GM18520 (cell line): Measurements from ENCODE around the gene BHLHA15.

ENCODE experiments used
- ATAC-seq: cut with Tn5 transposase; IDR thresholded peaks from one replicate; pipeline ENCODE4 v1.9.1; 2021; ENCODE audit not compliant: unreplicated experiment

The BHLHA15 gene

GRCh38 chr7:98211221-98211675, at the start of gene BHLHA15:
BHLHA15 (plus strand) TSS chr7:98211439; CDS start chr7:98212310, 871 bp downstream.
- ATAC-seq: no peak

GRCh38 chr7:98162758-98163157, 48.5 kb upstream of the BHLHA15 start:
- no peak for ATAC-seq

GRCh38 chr7:98163269-98163668, 48.0 kb upstream of the BHLHA15 start:
- no peak for ATAC-seq

GRCh38 chr7:98163704-98164494, 47.3 kb upstream of the BHLHA15 start:
- no peak for ATAC-seq

GRCh38 chr7:98165827-98166667, 45.2 kb upstream of the BHLHA15 start:
- no peak for ATAC-seq

- no peak for ATAC-seq
Measured at GRCh38 chr7:98166668-98166970, 44.6 kb upstream of the BHLHA15 start.

GRCh38 chr7:98167653-98168052, 43.6 kb upstream of the BHLHA15 start:
- no peak for ATAC-seq

GRCh38 chr7:98168181-98168903, 42.9 kb upstream of the BHLHA15 start:
- ATAC-seq: peak; percentile 46

GRCh38 chr7:98168904-98169621, 42.2 kb upstream of the BHLHA15 start:
- no peak for ATAC-seq

- ATAC-seq: no peak
Measured at GRCh38 chr7:98170966-98171365, 40.3 kb upstream of the BHLHA15 start.

GRCh38 chr7:98171449-98171848, 39.8 kb upstream of the BHLHA15 start:
- ATAC-seq: no peak

- no peak for ATAC-seq
Measured at GRCh38 chr7:98174334-98175259, 36.6 kb upstream of the BHLHA15 start.

- ATAC-seq: no peak
Measured at GRCh38 chr7:98175260-98175940, 35.8 kb upstream of the BHLHA15 start.

- ATAC-seq: no peak
Measured at GRCh38 chr7:98177553-98177952, 33.7 kb upstream of the BHLHA15 start.

- ATAC-seq: no peak
Measured at GRCh38 chr7:98178321-98178720, 32.9 kb upstream of the BHLHA15 start.

- no peak for ATAC-seq
Measured at GRCh38 chr7:98178762-98179490, 32.3 kb upstream of the BHLHA15 start.

GRCh38 chr7:98180751-98181150, 30.5 kb upstream of the BHLHA15 start:
- ATAC-seq: no peak

- no peak for ATAC-seq
Measured at GRCh38 chr7:98185101-98185500, 26.1 kb upstream of the BHLHA15 start.
